HG02870 (cell line): ENCODE measurements around the gene OCIAD1.
"Not testable (repeated sequence)": the region's sequence is repeated elsewhere in the genome, so short reads cannot be mapped to it uniquely, and the experiment has no call there.

Source experiments
- ATAC-seq: cut with Tn5 transposase; IDR thresholded peaks from one replicate; pipeline ENCODE4 v1.9.1; 2021; ENCODE audit warnings: mild to moderate bottlenecking, moderate library complexity; ENCODE audit not compliant: unreplicated experiment

The OCIAD1 gene, protein sequence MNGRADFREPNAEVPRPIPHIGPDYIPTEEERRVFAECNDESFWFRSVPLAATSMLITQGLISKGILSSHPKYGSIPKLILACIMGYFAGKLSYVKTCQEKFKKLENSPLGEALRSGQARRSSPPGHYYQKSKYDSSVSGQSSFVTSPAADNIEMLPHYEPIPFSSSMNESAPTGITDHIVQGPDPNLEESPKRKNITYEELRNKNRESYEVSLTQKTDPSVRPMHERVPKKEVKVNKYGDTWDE

DNA sequence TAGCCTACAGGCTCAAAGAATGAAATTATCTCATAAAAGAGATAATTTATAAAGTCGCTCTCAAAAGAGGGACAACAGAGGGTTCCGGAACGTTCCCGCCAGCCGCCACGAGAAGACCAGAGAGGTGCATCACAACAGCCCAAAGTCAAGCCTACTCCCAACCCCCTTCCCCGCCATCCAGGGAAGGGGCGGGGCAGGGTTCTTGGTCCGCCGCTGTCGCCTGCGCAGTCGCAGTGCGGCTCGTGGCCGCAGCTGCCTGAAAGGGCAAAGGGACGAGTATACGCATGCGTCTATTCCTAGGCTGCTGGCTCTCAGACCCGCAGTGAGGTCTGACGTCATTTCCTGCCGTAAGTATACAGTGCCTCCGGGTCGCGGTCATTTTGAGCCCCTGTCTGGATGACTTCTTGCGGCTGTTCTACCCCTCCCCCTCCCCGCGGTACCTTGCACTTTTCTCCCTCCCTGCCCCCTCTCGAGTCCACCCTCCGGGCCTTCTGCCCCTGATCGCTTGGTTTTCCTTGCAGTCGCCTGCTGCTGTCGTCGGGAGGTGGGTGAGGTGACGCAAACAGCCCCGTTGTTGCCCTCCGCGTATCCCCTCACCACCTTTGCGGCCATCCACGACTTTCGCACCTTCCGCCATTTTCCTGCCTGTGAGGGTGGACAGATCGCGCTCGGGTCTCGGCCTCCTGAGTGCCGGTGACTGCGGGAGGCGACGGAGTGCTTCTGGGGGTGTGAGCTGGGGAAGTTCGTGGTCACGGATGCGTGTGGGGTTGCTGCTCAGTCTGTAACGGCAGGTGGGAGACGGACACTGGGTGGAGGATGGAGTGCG, at the start of gene OCIAD1:
OCIAD1 (plus strand) TSS at position 383 of the 826 bp plus-strand sequence. CDS start 1,537 bp downstream, outside the sequence.
- peak; percentile 99 for ATAC-seq

DNA sequence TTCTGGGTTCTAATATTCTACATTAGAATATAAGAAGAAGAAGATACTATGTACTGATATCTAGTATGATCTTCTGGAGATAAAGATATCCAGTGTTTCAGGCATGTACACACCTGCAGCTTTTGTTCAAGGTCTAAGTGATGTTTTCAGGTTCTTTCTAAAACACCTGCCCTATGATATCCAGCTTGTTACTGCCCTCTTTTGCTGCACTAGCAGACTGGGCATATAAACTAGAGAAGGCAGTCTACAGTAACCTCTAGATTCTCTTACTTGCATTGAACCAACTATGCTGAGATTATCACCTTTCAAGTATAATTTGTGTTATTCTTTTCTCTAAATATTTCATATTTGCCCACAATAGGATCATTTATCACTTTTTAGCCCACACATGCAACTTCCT, 48.9 kb upstream of the OCIAD1 start:
- ATAC-seq: no peak

DNA sequence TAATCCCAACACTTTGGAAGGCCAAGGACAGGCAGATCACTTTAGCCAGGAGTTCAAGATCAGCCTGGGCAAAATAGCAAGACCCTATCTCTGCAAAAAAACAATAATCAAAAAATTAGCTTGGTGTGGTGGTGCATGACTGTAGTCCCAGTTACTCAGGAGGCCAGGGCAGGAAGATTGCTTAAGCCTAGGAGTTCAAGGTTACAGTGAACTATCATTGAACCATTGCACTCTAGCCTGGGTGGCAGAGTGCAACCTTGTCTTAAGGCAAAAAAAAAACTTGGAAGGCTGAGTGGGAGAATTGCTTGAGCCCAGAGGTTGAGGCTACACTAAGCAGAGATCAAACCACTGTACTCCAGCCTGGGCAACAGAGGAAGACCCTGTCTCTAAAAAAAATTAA, 45.6 kb upstream of the OCIAD1 start:
- no peak for ATAC-seq

DNA sequence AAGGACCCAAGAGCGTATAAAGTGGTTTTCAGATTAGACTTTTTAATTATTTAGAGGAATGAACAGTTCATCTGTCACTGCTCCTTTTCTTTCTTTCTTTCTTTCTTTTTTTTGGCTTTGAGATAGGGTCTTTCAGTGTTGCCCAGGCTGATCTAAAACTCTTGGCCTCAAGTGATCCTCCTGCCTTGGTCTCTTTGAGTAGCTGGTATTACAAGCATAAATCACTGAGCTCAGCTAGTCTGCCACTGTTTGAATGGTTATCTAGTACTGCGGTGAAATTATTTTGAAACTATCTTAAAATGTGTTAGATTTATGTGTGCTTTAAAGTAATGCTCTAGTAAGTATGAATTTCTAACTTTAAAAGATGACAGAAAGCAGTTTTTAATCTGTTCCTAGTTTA, 44.3 kb upstream of the OCIAD1 start:
- no peak for ATAC-seq

DNA sequence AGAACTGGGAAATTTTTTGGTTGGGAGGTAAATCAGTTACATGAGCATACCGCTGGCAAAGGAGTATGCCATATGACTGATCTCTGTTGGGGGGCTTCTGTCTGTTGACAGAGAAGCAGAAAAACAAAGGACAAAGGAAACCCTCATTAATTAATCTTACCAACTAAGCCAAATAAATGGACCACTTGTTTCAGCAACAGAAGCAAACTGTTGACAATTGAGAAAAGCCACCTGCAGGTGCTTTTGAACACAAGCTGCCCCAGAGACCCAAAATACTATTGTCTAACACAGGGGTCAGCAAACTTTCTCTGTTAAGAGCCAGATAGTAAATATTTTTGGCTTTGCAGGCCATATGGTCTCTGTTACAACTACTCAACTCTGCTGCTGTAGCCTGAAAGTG, 43.8 kb upstream of the OCIAD1 start:
- ATAC-seq: no peak

DNA sequence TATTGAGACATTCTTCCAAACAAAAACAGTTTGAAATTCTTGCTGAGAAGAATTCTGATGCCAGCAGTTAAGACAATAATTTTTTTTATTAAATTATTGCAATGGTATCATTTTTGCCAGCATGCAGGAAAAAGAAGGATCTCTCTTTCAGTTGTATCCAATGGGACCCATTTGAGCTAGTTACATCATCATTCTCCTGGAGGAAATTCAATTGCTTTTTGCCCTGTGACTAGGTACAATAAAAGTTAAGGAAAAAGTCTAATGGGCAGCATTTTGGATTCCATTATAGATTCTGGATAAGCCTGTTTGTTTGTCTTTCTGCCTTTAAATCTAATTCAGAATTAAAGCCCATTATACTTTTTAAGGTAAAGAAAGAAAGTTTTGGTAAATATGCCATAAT, 40.3 kb upstream of the OCIAD1 start:
- no peak for ATAC-seq

DNA sequence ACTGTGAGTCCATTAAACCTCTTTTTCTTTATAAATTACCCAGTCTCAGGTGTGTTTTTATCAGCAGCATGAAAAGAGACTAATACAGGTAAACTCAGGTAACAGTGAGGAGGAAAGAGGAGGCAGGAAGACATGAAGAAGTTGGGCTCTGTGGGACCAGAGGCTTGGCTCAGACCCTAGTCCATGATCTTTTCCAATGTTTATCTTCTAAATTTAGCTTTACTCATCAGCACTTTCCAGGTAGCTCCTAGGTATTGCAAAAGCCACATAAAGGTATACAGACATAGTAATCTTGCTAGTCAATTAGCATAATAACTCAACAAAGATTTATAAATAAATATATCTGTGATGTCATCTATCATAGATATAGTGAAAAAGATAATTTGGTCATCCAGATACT, 39.6 kb upstream of the OCIAD1 start:
- ATAC-seq: no peak

DNA sequence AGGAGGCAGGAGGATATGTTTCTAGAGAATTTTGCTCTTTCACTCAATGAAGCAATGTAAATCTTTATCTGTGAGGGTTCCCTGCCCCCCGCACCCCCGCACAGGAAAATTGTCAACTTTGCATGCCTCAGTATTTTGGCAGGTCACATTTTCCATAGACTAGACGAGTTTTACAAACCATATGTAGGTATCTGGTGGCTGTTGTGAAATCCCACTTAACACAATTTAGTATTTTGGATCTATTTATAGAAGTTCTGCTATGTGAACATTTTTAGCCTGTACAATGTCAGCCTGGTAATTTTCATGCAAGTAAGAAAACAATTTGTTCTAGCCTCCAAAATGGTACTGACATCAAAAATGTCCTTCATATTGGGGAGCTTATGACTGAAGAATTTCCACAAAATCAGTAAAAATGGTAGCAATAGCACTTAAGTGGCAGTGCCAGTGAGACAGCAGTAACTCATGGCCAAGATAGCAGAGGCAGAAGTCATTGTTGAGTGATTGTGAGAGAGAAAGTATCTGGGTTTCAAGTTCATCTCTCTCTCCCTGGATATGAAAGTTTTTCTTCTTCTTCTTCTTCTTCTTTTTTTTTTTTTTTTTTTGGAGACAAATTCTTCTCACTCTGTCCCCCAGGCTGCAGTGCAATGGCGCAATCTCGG, 38.4 kb upstream of the OCIAD1 start:
- ATAC-seq: peak; percentile 66

DNA sequence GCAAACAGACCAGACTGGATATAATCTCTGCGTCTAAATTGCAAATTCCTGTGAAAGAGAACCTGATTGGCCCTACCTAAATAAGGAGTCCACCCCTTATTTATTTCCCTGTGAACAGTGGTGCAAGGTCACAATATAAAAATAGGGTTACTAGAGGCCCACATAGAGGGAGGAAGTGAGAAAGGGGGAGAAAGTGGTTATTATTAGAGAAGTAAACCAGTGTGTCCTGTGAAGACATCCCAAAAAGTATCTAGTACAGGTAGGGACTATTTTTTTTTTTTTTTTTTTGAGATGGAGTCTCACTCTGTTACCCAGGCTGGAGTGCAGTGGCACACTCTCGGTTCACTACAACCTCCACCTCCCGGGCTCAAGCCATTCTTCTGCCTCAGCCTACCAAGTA, 35.8 kb upstream of the OCIAD1 start:
- no peak for ATAC-seq

DNA sequence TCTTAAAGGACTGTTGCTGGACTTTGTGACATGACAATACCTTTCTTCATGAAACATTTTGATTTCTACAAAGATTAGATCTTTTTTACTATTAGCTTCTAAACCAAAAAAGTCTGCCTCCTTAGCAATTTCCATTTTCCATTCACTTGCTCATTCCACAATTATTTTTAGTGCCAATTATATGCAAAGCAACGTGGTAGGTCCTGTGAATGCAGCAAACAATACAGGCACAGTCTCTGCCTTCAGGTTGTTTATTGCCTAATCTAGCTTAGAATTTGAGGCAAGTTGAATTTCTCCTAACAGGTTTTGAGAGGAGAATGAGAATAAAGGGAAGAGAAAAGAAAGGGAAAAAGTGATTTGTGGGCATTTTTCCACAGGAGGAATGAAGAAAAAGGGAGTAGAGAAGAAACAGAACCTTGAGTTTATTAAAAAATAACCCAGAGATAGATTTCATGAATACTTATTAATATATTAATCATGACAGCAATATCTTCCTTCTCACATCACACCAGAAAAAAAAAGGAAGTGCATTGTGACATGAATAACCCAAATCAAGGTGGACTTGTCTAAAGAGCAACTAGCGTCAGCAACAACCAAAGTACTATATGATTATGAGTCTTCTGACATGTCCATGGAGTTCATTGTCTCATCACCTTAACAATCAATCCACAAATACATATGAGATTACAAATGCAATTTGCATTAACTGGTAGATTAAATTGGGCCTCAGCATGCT, 34.5 kb upstream of the OCIAD1 start:
- no peak for ATAC-seq

DNA sequence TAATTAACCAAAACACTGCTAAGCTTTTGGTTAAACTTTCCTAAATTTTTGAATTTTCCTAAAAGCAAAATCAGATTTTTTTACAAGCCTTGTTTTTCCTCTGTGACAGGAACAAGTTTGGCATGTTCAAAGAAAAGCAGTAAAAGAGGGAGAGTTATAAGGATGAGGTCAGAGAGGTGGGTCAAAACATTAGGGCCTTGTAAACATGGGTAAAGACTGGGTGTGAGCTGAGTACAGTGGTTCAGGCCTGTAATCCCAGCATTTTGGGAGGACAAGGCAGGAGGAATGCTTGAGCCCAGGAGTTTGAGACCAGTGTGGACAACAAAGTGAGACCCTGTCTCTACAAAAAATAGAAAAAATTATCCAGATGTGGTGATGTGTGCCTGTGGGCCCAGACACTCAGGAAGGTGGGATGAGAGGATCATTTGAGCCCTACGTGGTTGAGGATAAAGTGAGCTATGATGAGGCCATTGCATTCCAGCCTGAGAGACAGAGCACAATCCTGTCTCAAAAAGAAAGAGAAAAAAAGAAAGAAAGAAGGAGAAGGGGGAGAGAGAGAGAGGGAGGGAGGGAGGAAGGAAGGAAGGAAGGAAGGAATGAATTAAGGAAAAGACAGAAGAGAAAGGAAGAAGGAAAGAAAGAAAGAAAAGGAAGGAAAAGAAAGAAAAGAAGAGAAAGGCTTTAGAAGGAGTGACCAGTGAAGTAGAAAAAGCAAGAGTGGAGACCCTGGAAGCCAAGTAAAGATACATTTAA, 33.8 kb upstream of the OCIAD1 start:
- no peak for ATAC-seq

DNA sequence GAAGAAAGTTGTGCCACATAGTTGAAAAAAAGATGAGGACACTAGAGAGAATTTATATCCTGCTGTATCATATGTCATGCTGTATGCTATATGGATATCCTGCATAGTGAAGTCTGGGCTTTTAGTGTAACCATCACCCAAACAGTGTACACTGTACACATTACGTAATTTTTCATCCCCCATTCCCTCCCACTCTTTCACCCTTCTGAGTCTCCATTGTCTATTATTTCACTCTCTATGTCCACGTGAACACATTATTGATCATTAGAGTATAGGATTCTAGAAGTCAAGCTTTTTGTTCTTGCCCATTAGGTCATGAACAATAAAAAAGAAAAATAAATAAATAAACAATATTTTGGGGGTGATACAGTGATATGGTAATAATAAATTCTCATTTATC, 32.8 kb upstream of the OCIAD1 start:
- no peak for ATAC-seq

DNA sequence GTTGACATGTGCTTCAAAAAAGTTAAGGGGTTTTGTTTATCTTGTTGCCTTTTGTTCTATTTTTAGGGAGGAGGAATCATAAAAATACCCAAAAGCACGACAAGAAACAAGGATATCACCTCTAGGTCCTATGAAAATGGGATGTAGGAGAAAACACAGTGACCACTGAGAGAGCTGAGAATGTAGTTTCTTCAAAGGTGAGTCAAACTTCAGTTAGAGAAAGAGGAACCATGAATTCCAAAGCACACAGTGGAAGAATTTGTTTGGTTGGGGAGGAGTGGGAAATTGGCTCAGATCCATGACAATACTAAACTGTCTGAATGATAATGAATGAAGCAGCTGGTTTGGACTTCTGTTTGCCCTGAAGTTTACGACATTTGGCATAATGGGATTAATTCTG, 31.7 kb upstream of the OCIAD1 start:
- peak; percentile 66 for ATAC-seq

DNA sequence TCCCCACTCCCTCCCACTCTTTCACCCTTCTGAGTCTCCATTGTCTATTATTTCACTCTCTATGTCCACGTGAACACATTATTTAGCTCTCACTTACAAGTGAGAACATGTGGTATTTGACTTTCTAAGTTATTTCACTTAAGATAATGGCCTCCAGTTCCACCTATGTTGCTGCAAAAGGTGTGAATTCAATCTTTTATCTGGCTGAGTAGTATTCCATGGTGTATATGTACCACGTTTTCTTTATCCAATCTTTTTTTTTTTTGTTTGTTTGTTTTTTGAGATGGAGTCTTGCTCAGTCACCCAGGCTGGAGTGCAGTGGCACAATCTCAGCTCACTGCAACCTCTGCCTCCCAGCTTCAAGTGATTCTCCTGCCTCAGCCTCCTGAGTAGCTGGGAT, 30.7 kb upstream of the OCIAD1 start:
- not testable (repeated sequence) for ATAC-seq

DNA sequence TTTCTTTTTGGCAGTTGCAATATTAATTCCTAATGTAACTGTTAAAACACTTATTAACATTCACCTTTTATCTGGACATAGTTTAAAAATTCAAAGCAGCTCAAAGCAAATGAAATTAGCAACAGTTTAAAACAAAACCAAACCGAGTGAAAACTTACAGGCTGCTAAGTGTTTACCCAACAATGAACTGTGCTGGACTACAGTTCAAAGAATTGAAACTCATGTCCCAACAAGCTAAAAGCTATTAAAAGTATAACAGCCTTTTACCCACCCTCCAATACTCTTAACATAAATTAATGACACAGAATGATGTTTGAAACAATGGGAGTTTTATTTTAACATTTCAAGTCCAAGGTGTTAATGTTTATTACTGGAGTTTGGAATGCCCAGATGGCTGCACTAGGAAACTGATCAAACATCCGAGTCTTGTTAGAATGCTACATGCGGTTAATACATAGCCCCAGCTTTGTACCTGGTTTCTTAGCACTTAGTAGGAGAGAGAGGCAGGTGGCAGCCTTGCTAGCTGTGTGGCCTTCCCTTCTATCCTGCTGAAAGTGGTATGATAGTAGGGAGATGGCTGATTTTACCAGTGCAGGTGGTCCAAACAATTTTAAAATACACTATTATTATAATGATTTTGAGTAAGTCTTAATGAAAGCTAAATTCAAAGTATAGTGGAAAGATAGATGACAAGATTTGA, 29.7 kb upstream of the OCIAD1 start:
- ATAC-seq: no peak

DNA sequence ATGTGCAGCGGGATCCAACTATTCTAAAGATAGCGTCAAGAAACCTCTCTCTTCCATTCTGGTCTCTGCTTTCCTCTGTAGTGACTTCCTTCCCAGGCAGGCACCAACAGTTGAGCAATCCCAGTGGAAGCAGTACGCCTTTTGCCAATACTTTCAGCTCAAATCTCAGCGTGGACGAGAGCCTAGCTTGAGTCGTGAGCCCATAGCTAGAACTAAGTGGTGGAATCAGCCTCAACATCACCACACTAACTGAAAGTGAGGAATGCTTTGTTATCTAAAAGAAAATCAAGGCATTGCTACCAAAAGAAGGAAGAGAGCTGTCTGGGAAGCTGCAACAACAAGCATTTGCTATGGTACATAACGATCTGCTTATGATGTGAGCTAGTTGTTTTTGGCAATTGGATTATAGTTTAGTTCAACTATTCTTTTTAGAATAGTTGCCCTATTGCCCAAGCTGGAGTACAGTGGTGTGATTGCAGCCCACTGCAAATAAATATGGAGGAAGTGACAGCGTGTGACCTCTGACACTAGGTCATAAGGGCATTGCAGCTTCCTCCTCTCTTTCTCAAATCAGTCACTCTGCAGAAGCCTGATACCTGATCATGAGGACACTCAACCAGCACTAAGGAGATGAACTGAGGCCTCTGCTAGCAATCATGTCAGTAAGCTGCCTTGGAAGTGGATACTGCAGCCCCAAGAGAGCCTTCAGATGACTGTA, 26.1 kb upstream of the OCIAD1 start:
- no peak for ATAC-seq

DNA sequence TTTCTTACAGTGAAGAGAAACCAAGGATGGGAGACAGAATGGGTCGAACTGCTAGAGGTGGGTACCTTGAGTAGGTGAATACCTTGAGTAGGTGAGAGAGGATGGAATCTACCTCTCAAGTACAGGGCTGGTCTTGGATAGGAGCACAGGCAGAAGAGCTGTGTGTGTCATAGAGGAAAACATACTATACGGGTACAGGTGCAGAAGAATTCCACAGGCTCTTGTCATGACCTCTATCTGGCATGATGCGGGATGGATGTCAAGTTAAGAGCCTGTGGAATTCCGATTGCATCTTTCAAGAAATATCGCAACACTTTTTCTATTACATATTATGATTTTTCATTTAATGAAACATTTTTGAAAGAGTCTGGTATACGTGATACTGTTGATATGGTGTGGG, 18.0 kb upstream of the OCIAD1 start:
- no peak for ATAC-seq

DNA sequence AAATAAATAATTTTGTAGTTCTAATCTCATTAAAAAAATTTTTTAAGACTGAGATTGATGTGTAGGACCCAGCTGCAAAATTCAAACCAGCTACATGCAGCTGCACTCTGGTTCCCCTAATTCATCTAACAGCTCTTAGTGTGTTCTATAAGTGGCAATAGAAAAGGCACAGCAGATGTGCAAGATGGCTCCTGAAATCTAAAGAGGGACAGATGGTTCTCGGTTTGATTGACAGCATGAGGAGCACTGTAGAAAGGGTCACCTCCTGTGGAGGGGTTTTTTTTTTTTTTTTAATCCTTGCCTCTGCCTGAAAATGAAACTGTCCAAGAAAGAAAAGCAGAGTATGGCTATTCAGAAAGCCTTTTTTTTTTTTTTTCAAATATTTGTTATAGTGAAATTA, 16.9 kb upstream of the OCIAD1 start:
- ATAC-seq: peak; percentile 78

DNA sequence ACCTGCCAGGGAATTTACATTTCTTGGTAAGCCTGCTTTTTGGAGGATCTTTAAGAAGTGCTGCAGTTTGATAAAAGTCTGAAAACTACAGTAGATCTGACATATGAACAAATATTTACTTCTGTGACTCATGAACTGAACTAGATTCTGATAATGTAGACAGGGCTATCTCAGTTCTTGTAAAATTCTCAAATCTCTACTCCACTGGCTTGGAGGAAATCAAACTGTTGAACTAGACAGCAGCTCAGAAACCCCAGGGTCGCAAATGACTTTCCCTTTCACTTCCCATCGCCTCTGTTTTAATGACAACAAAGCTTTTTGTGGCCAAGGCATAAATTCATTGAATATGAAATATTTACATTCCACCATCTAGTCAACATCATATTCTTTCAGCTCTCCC, 15.4 kb upstream of the OCIAD1 start:
- peak; percentile 50 for ATAC-seq
